CD4-positive, alpha-beta T cell treated with Interleukin-1 beta for 1 hour (primary cell): ENCODE results near the gene SLC12A7.

Source experiments
- DNase-seq, 2 donors: peaks; one replicate each; pipeline ENCODE4 v3.0.0-alpha.2; 2020 to 2022

Gene SLC12A7

GRCh38 chr5:1048162-1048721 lies 63.6 kb downstream of the SLC12A7 start:
- DNase-seq, result no peak

GRCh38 chr5:1047332-1047965 lies 64.4 kb downstream of the SLC12A7 start:
- DNase-seq, result no peak

GRCh38 chr5:1045960-1046560 lies 65.8 kb downstream of the SLC12A7 start:
- DNase-seq, result no peak

GRCh38 chr5:1044117-1044516 lies 67.7 kb downstream of the SLC12A7 start:
- no peak for DNase-seq

GRCh38 chr5:1043327-1043726 lies 68.5 kb downstream of the SLC12A7 start:
- no peak for DNase-seq

GRCh38 chr5:1042626-1043025 lies 69.2 kb downstream of the SLC12A7 start:
- DNase-seq, result no peak

- no peak for DNase-seq
Measured at GRCh38 chr5:1041225-1042143, 70.4 kb downstream of the SLC12A7 start.

- DNase-seq, result no peak
Measured at GRCh38 chr5:1040571-1040970, 71.3 kb downstream of the SLC12A7 start.

- DNase-seq, result no peak
Measured at GRCh38 chr5:1039706-1040260, 72.1 kb downstream of the SLC12A7 start.

- DNase-seq, result no peak
Measured at GRCh38 chr5:1039210-1039548, 72.7 kb downstream of the SLC12A7 start.

- DNase-seq, result no peak
Measured at GRCh38 chr5:1038417-1039209, 73.2 kb downstream of the SLC12A7 start.

- no peak for DNase-seq
Measured at GRCh38 chr5:1037671-1038416, 74.0 kb downstream of the SLC12A7 start.

- DNase-seq, result no peak
Measured at GRCh38 chr5:1037123-1037670, 74.7 kb downstream of the SLC12A7 start.

GRCh38 chr5:1036504-1037122 lies 75.2 kb downstream of the SLC12A7 start:
- DNase-seq, result no peak

- no peak for DNase-seq
Measured at GRCh38 chr5:1035421-1036405, 76.2 kb downstream of the SLC12A7 start.

- no peak for DNase-seq
Measured at GRCh38 chr5:1034986-1035385, 76.9 kb downstream of the SLC12A7 start.

GRCh38 chr5:1034421-1034905 lies 77.4 kb downstream of the SLC12A7 start:
- no peak for DNase-seq

GRCh38 chr5:1033606-1034420 lies 78.0 kb downstream of the SLC12A7 start:
- no peak for DNase-seq

GRCh38 chr5:1033178-1033577 lies 78.7 kb downstream of the SLC12A7 start:
- DNase-seq, result no peak
